ENCODE results near the gene SLC17A9. TPM values are rescaled to one million over a fixed set of nuclear protein-coding genes. Genes with fewer than 3 reads are reported as not detected.

Gene SLC17A9
- total RNA-seq, 1 experiment from 2014 or later, result not detected

Other genes starting within 250 kb of the SLC17A9 start
- 0.40 TPM in 1 of 2 replicates, not detected in the other for gene NTSR1, start 243.9 kb upstream of the SLC17A9 start, total RNA-seq (2014; rRNA removed; shearing (Covaris generic); ENCODE audit: low replicate concordance)
- 52.1 and 63.5 TPM in 2 replicates for gene MRGBP, start 156.2 kb upstream of the SLC17A9 start, total RNA-seq (2014; rRNA removed; shearing (Covaris generic); ENCODE audit: low replicate concordance)
- 67.7 and 72.3 TPM in 2 replicates for gene OGFR, start 147.9 kb upstream of the SLC17A9 start, total RNA-seq (2014; rRNA removed; shearing (Covaris generic); ENCODE audit: low replicate concordance)
- gene COL9A3, start 135.7 kb upstream of the SLC17A9 start, total RNA-seq (2014; rRNA removed; shearing (Covaris generic); ENCODE audit: low replicate concordance), result 2.8 TPM in 1 of 2 replicates, not detected in the other
- 16.0 and 25.4 TPM in 2 replicates for gene TCFL5, start 90.9 kb upstream of the SLC17A9 start, total RNA-seq (2014; rRNA removed; shearing (Covaris generic); ENCODE audit: low replicate concordance)
- 20.0 and 21.2 TPM in 2 replicates for gene DIDO1, start 26.2 kb upstream of the SLC17A9 start, total RNA-seq (2014; rRNA removed; shearing (Covaris generic); ENCODE audit: low replicate concordance)
- gene GID8, start 14.6 kb upstream of the SLC17A9 start, total RNA-seq (2014; rRNA removed; shearing (Covaris generic); ENCODE audit: low replicate concordance), result 36.6 and 42.1 TPM in 2 replicates
- not detected in 2 replicates for gene BHLHE23, start 54.3 kb downstream of the SLC17A9 start, total RNA-seq (2014; rRNA removed; shearing (Covaris generic); ENCODE audit: low replicate concordance)

Data from MG63 (cell line).